Liver (tissue), 9 donors: ENCODE data around the gene CUL1. TPM values are rescaled to one million over a fixed set of nuclear protein-coding genes. Genes with fewer than 3 reads are reported as not detected.

Source experiments
- DNase-seq: peaks from one replicate; pipeline ENCODE4 v3.0.0-alpha.2; 2017; ENCODE audit warnings: low spot score
- H3K27ac ChIP-seq, 2 donors: one replicate each; pipeline ENCODE4 v1.7.0; 2013; ENCODE audit warnings: inconsistent platforms in 2 of 2, low read length in 2 of 2, control low read depth in 1 of 2, low read depth in 1 of 2, mild to moderate bottlenecking in 1 of 2
- H3K27me3 ChIP-seq, 4 donors: one replicate each; pipeline versions ENCODE4 v1.6.1 to v1.7.0; 2013; ENCODE audit warnings: low read length in 3 of 4, inconsistent platforms in 1 of 4, mild to moderate bottlenecking in 1 of 4, moderate library complexity in 1 of 4; ENCODE audit not compliant: control insufficient read depth in 4 of 4, insufficient read depth in 4 of 4
- H3K36me3 ChIP-seq, 4 donors: one replicate each; pipeline versions ENCODE4 v1.6.1 to v1.7.0; 2013; ENCODE audit warnings: low read length in 3 of 4, mild to moderate bottlenecking in 3 of 4, low read depth in 1 of 4, moderate library complexity in 1 of 4; ENCODE audit not compliant: control insufficient read depth in 4 of 4, insufficient read depth in 3 of 4
- H3K4me1 ChIP-seq, 4 donors: one replicate each; pipeline versions ENCODE4 v1.6.1 to v1.7.0; 2013; ENCODE audit warnings: low read length in 3 of 4, mild to moderate bottlenecking in 3 of 4, moderate library complexity in 1 of 4; ENCODE audit not compliant: control insufficient read depth in 4 of 4, insufficient read depth in 4 of 4
- H3K4me3 ChIP-seq, 3 donors: one replicate each; pipeline versions ENCODE4 v1.6.1 to v1.7.0; 2013; ENCODE audit warnings: low read length in 3 of 3, control low read depth in 1 of 3, low read depth in 1 of 3, mild to moderate bottlenecking in 1 of 3
- H3K9ac ChIP-seq, 2 donors: one replicate each; pipeline ENCODE4 v1.7.0; 2013; ENCODE audit warnings: low read length in 2 of 2, mild to moderate bottlenecking in 2 of 2, moderate library complexity in 2 of 2, control low read depth in 1 of 2, low read depth in 1 of 2
- H3K9me3 ChIP-seq, 4 donors: one replicate each; pipeline versions ENCODE4 v1.6.1 to v1.7.0; 2013; ENCODE audit warnings: low read length in 3 of 4; ENCODE audit not compliant: control insufficient read depth in 4 of 4
- ATF3 ChIP-seq: IDR thresholded peaks from 2 replicates; pipeline ENCODE4 v1.6.1; 2016; ENCODE audit warnings: antibody characterized with exemption
- CTCF ChIP-seq: fragments of 150-350 bp; IDR thresholded peaks from 2 replicates; pipeline ENCODE4 v1.5.1; 2017; ENCODE audit warnings: improper control_type of control experiment, low read depth, low read length; ENCODE audit not compliant: missing input control
- EGR1 ChIP-seq, 2 donors: IDR thresholded peaks; 2 replicates each; pipeline ENCODE4 v1.6.1; 2016 to 2018; ENCODE audit warnings: antibody characterized with exemption in 2 of 2, low read depth in 2 of 2
- FOXA1 ChIP-seq: IDR thresholded peaks from 2 replicates; pipeline ENCODE4 v1.6.1; 2016; ENCODE audit warnings: antibody characterized with exemption
- FOXA2 ChIP-seq: IDR thresholded peaks from 2 replicates; pipeline ENCODE4 v1.6.1; 2016; ENCODE audit warnings: antibody characterized with exemption
- GABPA ChIP-seq, 2 donors: IDR thresholded peaks in 1 of 2; conservative IDR thresholded peaks in 1 of 2; 2 replicates each; pipeline ENCODE4 v1.6.1; 2016; ENCODE audit warnings: antibody characterized with exemption in 2 of 2, mild to moderate bottlenecking in 1 of 2, moderate library complexity in 1 of 2
- HNF4A ChIP-seq, 2 donors: conservative IDR thresholded peaks; 2 replicates each; pipeline ENCODE4 v1.6.1; 2016; ENCODE audit warnings: antibody characterized with exemption in 2 of 2, mild to moderate bottlenecking in 2 of 2
- HNF4G ChIP-seq: IDR thresholded peaks from 2 replicates; pipeline ENCODE4 v1.6.1; 2016; ENCODE audit warnings: antibody characterized with exemption
- JUND ChIP-seq, 2 donors: IDR thresholded peaks; 2 replicates each; pipeline ENCODE4 v1.6.1; 2016; ENCODE audit warnings: antibody characterized with exemption in 2 of 2
- MAX ChIP-seq: IDR thresholded peaks from 2 replicates; pipeline ENCODE4 v1.6.1; 2016; ENCODE audit warnings: antibody characterized with exemption
- NR2F2 ChIP-seq: IDR thresholded peaks from 2 replicates; pipeline ENCODE4 v1.6.1; 2016; ENCODE audit warnings: antibody characterized with exemption
- REST ChIP-seq: IDR thresholded peaks from 2 replicates; pipeline ENCODE4 v1.6.1; 2016; ENCODE audit warnings: antibody characterized with exemption, mild to moderate bottlenecking
- RXRA ChIP-seq, 2 donors: IDR thresholded peaks; 2 replicates each; pipeline ENCODE4 v1.6.1; 2017 to 2018; ENCODE audit warnings: antibody characterized with exemption in 2 of 2, mild to moderate bottlenecking in 1 of 2
- SP1 ChIP-seq: IDR thresholded peaks from 2 replicates; pipeline ENCODE4 v1.6.1; 2018; ENCODE audit warnings: antibody characterized with exemption, mild to moderate bottlenecking
- TAF1 ChIP-seq: conservative IDR thresholded peaks from 2 replicates; pipeline ENCODE4 v1.6.1; 2016; ENCODE audit warnings: antibody characterized with exemption, mild to moderate bottlenecking
- YY1 ChIP-seq: IDR thresholded peaks from 2 replicates; pipeline ENCODE4 v1.6.1; 2016; ENCODE audit warnings: antibody characterized with exemption, mild to moderate bottlenecking
- ZBTB33 ChIP-seq: IDR thresholded peaks from 2 replicates; pipeline ENCODE4 v1.6.1; 2016; ENCODE audit warnings: antibody characterized with exemption
- WGBS: extraction: QIAGEN DNeasy Blood & Tissue Kit; methylation state at CpG from one replicate; pipeline ENCODE4 v1.1.7; 2013; 5-methylcytosine and 5-hydroxymethylcytosine counted together
- polyA plus RNA-seq, 2 donors: library from polyadenylated mRNA; stranded (reverse) in 1 of 2; unstranded in 1 of 2; fragments of 200-250 nt in 1 of 2; fragments of >200 nt in 1 of 2; fragmentation: Nextera tagmentation in 1 of 2; extraction: Ambion mirVana in 1 of 2; gene quantifications; one replicate each; pipeline versions ENCODE4 v1.2.1 to v1.2.3, GENCODE V29; 2013 to 2015
- total RNA-seq, 2 donors: library from RNA; depleted of rRNA; stranded (reverse); fragments of >200 nt; gene quantifications; one replicate each; pipeline ENCODE4 v1.2.3, GENCODE V29; 2014
- donor health status: healthy.
- donor health status: healthy.
- donor health status: healthy.
- donor health status: healthy.
- donor health status: healthy.

The CUL1 gene
- total and polyA plus RNA-seq, 4 donors = 21.7 to 56.7 (median 26.7) TPM

DNA sequence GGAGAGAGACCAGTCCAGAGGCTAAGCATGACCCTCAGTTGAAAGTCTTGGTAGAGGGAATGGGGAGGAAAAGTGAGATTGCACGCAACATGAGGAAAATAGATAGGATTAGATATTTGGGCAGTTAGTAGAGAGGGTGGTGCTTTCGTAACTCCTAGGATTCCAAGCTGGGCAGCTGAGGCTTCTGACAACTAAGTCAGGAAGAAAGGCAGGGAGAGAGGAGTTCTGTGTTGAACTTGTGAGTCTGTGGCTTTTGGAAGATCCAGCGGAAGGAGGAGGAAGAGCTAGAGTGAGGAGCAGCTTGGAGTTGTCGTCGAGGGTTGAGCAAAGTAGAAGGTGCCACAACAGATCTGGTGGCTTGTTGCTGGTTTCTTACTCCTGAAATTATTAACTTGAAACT, 21.8 kb downstream of the CUL1 start (continued):
- no peak for TF ChIP-seq REST
- no peak for TF ChIP-seq ZBTB33
- TF ChIP-seq MAX = no peak

- Histone ChIP-seq H3K9me3 (no peaks in the 10 kb centered on the region), H3K4me3 (no peak overlapping the region), H3K27me3 (no peaks in the 10 kb centered on the region), H3K36me3 (no peaks in the 10 kb centered on the region), H3K27ac (no peak overlapping the region), H3K4me1 (peaks cover 8 to 21% (median 10%) of the 10 kb centered on the region in 4 donors), H3K9ac (no peak overlapping the region)
- WGBS = 95% methylated on average over 3 of the region's 3 CpGs
- DNase-seq = no peak
- TF ChIP-seq FOXA2 (no peak), TAF1 (no peak)
Observed at GRCh38 chr7:148721390-148721789, 22.7 kb downstream of the CUL1 start.

DNA sequence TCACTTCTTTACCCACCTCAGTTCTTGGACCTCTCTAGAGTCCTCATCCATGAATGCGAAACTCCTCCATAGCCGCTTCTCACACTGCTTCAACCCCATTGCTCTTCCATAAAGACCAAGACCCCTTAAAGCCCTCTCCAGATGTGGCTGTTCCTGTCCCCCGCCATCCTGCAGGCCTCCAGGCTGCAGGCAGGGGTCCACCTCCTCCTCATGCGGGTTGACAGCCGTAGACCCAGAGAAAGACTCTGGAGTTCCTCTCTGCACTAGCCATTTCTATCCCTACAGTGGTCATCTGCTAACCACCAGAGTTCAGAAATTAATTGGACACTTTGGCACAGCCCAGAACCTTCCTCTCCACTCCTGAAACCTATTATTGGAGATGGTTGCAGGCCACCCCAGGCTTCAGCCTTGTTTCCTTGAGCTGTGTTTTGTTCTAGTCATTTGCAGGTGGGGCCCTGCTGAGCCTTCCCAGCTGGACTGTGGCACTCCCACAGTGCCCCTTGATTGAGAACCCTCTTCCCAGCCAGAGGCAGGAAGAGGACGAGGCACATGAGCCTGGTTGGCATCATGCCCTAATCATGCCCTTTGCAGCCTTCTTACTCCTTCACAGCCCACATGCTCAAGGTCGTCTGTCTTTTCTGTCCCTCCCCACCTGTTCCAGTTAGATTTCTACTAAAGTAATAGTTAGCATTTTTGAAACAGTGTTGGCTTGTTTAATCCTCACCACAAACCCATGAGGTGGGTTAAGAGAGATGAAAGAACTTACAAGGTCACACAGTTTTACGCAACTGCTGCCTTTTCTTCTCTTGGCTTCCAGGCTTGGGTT, 23.9 kb downstream of the CUL1 start:
- no peak for TF ChIP-seq GABPA (IDR thresholded peaks at IDR 0.05 in 1 of 2, conservative IDR thresholded peaks at IDR 0.05 in 1 of 2)
- TF ChIP-seq JUND (IDR thresholded peaks at IDR 0.05) = no peak
- TF ChIP-seq CTCF = no peak
- no peak for TF ChIP-seq FOXA1
- TF ChIP-seq YY1 = no peak
- TF ChIP-seq NR2F2 = no peak
- no peak for TF ChIP-seq MAX
- TF ChIP-seq HNF4A (conservative IDR thresholded peaks at IDR 0.05) = no peak
- no peak for TF ChIP-seq ATF3
- no peak for TF ChIP-seq TAF1
- TF ChIP-seq SP1 = no peak
- no peak for TF ChIP-seq EGR1 (IDR thresholded peaks at IDR 0.05; ENCODE audit: low read depth in 2 of 2)
- TF ChIP-seq FOXA2 = no peak
- no peak for TF ChIP-seq REST
- TF ChIP-seq RXRA (IDR thresholded peaks at IDR 0.05) = no peak
- no peak for TF ChIP-seq HNF4G
- Histone ChIP-seq H3K9ac (no peak overlapping the region), H3K36me3 (no peaks in the 10 kb centered on the region), H3K27ac (no peak overlapping the region), H3K4me1 (peaks cover 8 to 21% (median 10%) of the 10 kb centered on the region in 4 donors), H3K27me3 (no peaks in the 10 kb centered on the region), H3K9me3 (no peaks in the 10 kb centered on the region), H3K4me3 (no peak overlapping the region)
- 79% methylated on average over 8 of the region's 8 CpGs for WGBS
- no peak for DNase-seq
